ENCODE measurements around the gene AP1G1. TPM values are rescaled to one million over a fixed set of nuclear protein-coding genes. Genes with fewer than 3 reads are reported as not detected.

Gene AP1G1
- total RNA-seq, 4 donors from 2014 or later: 43.7 to 66.2 (median 57.1) TPM

GRCh38 chr16:71780521-71781089 is 28.0 kb downstream of the AP1G1 start:
- peaks cover 0 to 20% of the 10 kb centered on the region in 2 donors for H3K36me3 ChIP-seq
- WGBS, 2 donors (ENCODE audit: low coverage in 1 of 2): 94 to 97% methylated on average over 5 to 6 of the region's 6 CpGs
- no peak overlapping the region for H3K4me3 ChIP-seq
- no peak for ATAC-seq
- H3K4me1 ChIP-seq: peaks cover 0 to 51% (median 0%) of the 10 kb centered on the region in 3 donors
- no peaks in the 10 kb centered on the region for H3K27me3 ChIP-seq
- no peak for TF ChIP-seq EP300 (IDR thresholded peaks at IDR 0.05)
- no peak for TF ChIP-seq POLR2AphosphoS5 (IDR thresholded peaks at IDR 0.05)
- no peak for TF ChIP-seq POLR2A (IDR thresholded peaks at IDR 0.05)
- no peak for TF ChIP-seq CTCF (IDR thresholded peaks at IDR 0.05)
- H3K27ac ChIP-seq: no peak overlapping the region
- H3K9me3 ChIP-seq: no peaks in the 10 kb centered on the region

- peaks cover 0 to 27% of the 10 kb centered on the region in 2 donors for H3K36me3 ChIP-seq
- no peak for TF ChIP-seq POLR2AphosphoS5 (IDR thresholded peaks at IDR 0.05)
- no peak for TF ChIP-seq EP300 (IDR thresholded peaks at IDR 0.05)
- no peaks in the 10 kb centered on the region for H3K27me3 ChIP-seq
- ATAC-seq: no peak
- H3K4me1 ChIP-seq: peaks cover 0 to 49% (median 0%) of the 10 kb centered on the region in 3 donors
- no peak overlapping the region for H3K4me3 ChIP-seq
- 66 to 72% methylated on average over 4 to 5 of the region's 5 CpGs for WGBS, 2 donors (ENCODE audit: low coverage in 1 of 2)
- H3K27ac ChIP-seq: no peak overlapping the region
- no peaks in the 10 kb centered on the region for H3K9me3 ChIP-seq
Observed at GRCh38 chr16:71778780-71779179, 29.9 kb downstream of the AP1G1 start.

GRCh38 chr16:71777329-71777728 is 31.3 kb downstream of the AP1G1 start:
- H3K27me3 ChIP-seq: no peaks in the 10 kb centered on the region
- no peak overlapping the region for H3K27ac ChIP-seq
- no peak for ATAC-seq
- TF ChIP-seq POLR2A (IDR thresholded peaks at IDR 0.05) (no peak), EP300 (IDR thresholded peaks at IDR 0.05) (no peak), POLR2AphosphoS5 (IDR thresholded peaks at IDR 0.05) (no peak), CTCF (IDR thresholded peaks at IDR 0.05) (no peak)
- peaks cover 0 to 40% of the 10 kb centered on the region in 2 donors for H3K36me3 ChIP-seq
- peaks cover 0 to 35% (median 0%) of the 10 kb centered on the region in 3 donors for H3K4me1 ChIP-seq
- WGBS, 2 donors (ENCODE audit: low coverage in 1 of 2): 94 to 96% methylated on average over 4 to 10 of the region's 10 CpGs
- H3K9me3 ChIP-seq: no peaks in the 10 kb centered on the region
- no peak overlapping the region for H3K4me3 ChIP-seq

GRCh38 chr16:71775949-71776348 is 32.7 kb downstream of the AP1G1 start:
- ATAC-seq: no peak
- Histone ChIP-seq H3K36me3 (peaks cover 0 to 54% of the 10 kb centered on the region in 2 donors), H3K9me3 (no peaks in the 10 kb centered on the region), H3K4me3 (no peak overlapping the region), H3K27ac (no peak overlapping the region), H3K4me1 (peaks cover 0 to 21% (median 0%) of the 10 kb centered on the region in 3 donors), H3K27me3 (no peaks in the 10 kb centered on the region)
- no peak for TF ChIP-seq EP300 (IDR thresholded peaks at IDR 0.05)
- no peak for TF ChIP-seq POLR2A (IDR thresholded peaks at IDR 0.05)
- no peak for TF ChIP-seq CTCF (IDR thresholded peaks at IDR 0.05)
- no peak for TF ChIP-seq POLR2AphosphoS5 (IDR thresholded peaks at IDR 0.05)
- 77 to 91% methylated on average over 3 to 4 of the region's 4 CpGs for WGBS, 2 donors (ENCODE audit: low coverage in 1 of 2)

- TF ChIP-seq POLR2AphosphoS5 (IDR thresholded peaks at IDR 0.05) (no peak), POLR2A (IDR thresholded peaks at IDR 0.05) (no peak), EP300 (IDR thresholded peaks at IDR 0.05) (no peak), CTCF (IDR thresholded peaks at IDR 0.05) (no peak)
- peaks cover 0 to 73% of the 10 kb centered on the region in 2 donors for H3K36me3 ChIP-seq
- no peak overlapping the region for H3K27ac ChIP-seq
- H3K4me1 ChIP-seq: peaks cover 0 to 10% (median 0%) of the 10 kb centered on the region in 3 donors
- no peaks in the 10 kb centered on the region for H3K27me3 ChIP-seq
- H3K4me3 ChIP-seq: no peak overlapping the region
- ATAC-seq: no peak
- H3K9me3 ChIP-seq: no peaks in the 10 kb centered on the region
Observed at GRCh38 chr16:71771571-71771970, 37.1 kb downstream of the AP1G1 start.
